Measurements from ENCODE around the gene SLC34A1.
"Not testable (repeated sequence)": the region's sequence is repeated elsewhere in the genome, so short reads cannot be mapped to it uniquely, and the experiment has no call there.

The SLC34A1 gene

GRCh38 chr5:177373806-177374205 is 10.4 kb upstream of the SLC34A1 start:
- Histone ChIP-seq H3K4me2 (no peak overlapping the region), H3K4me3 (no peak overlapping the region), H3K9me3 (no peaks in the 10 kb centered on the region), H3K27me3 (no peaks in the 10 kb centered on the region), H3K27ac (no peak overlapping the region), H3K36me3 (peaks cover 2% of the 10 kb centered on the region; the same call in 1 of the 2 replicates), H3K4me1 (peaks cover 58% of the 10 kb centered on the region), H4K20me1 (no peaks in the 10 kb centered on the region), H3K9ac (no peak overlapping the region)
- no peak for TF ChIP-seq Cebpa-rat (IDR thresholded peaks at IDR 0.05)

GRCh38 chr5:177374211-177374610 is 10.0 kb upstream of the SLC34A1 start:
- H3K4me1 ChIP-seq: peaks cover 54% of the 10 kb centered on the region
- H3K9ac ChIP-seq: no peak overlapping the region
- no peaks in the 10 kb centered on the region for H3K27me3 ChIP-seq
- no peak overlapping the region for H3K4me3 ChIP-seq
- H4K20me1 ChIP-seq: no peaks in the 10 kb centered on the region
- no peaks in the 10 kb centered on the region for H3K9me3 ChIP-seq
- no peak for TF ChIP-seq Cebpa-rat (IDR thresholded peaks at IDR 0.05)
- H3K4me2 ChIP-seq: no peak overlapping the region
- no peak overlapping the region for H3K27ac ChIP-seq
- no peaks in the 10 kb centered on the region; the same call in 1 of the 2 replicates for H3K36me3 ChIP-seq

- not testable (repeated sequence) for H3K9ac ChIP-seq, H3K4me3 ChIP-seq, H3K27me3 ChIP-seq, H3K36me3 ChIP-seq, H3K27ac ChIP-seq, H3K9me3 ChIP-seq, H4K20me1 ChIP-seq
- Histone ChIP-seq H3K4me2 (peak overlapping the region; percentile 5; the same call in 1 of the 2 replicates), H3K4me1 (peaks cover 52% of the 10 kb centered on the region)
Measured at GRCh38 chr5:177375516-177375915, 8.7 kb upstream of the SLC34A1 start.

- TF ChIP-seq Cebpa-rat (IDR thresholded peaks at IDR 0.05): no peak
- Histone ChIP-seq H3K9ac (no peak overlapping the region), H4K20me1 (no peaks in the 10 kb centered on the region), H3K4me1 (peaks cover 55% of the 10 kb centered on the region), H3K4me3 (no peak overlapping the region), H3K4me2 (peak overlapping the region; percentile 5; the same call in 1 of the 2 replicates), H3K27me3 (no peaks in the 10 kb centered on the region), H3K27ac (no peak overlapping the region), H3K36me3 (no peaks in the 10 kb centered on the region; the same call in 1 of the 2 replicates), H3K9me3 (no peaks in the 10 kb centered on the region)
Measured at GRCh38 chr5:177376107-177376506, 8.1 kb upstream of the SLC34A1 start.

DNA sequence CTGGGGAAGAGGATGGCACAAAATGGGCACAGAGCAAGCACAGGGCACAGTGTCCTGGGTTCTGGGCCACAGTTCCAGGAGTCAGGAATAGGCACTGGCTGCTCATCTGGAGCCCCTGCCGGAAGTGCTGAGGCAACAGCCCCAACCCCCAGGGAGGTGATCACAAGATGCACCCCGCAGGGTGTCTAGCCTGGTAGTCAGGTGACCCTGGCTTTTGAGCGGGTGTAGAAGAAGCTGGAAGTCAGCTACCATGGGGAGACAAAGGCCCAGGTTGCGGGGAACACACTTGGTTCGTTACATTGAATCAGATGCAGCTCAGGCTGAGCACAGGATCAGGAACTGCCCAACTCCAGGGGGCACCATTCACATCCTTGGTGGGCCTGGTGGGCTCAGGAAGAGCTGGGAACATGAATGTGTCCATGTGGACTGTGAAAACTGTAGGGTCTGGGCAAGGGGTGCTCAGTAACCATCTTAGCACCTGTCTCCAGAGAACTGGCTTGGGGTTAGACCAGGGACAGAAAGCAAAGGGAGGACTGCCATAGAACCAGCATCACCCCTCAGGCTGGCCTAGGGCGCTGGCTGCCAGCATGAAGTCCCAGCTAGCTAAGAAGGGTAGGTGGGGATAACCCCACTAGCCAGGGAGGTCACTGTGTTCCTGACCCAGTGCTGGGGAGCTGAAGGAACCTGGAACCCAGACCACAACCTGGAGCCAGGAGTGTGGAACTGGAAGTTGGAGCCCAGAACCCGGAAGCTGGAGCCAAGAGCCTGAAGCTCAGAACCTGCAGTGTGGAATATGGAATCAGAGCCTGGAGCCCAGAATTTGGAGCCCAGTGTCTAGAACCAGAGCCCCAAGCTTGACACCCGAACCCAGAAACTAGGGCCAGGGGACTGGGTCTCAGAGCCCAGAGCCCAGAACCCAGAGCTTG is 6.1 kb upstream of the SLC34A1 start:
- Histone ChIP-seq H3K27ac (no peak overlapping the region), H3K4me2 (no peak overlapping the region), H3K4me1 (peaks cover 55% of the 10 kb centered on the region), H3K9me3 (no peaks in the 10 kb centered on the region), H3K4me3 (no peak overlapping the region), H3K9ac (no peak overlapping the region), H4K20me1 (no peaks in the 10 kb centered on the region), H3K27me3 (no peaks in the 10 kb centered on the region), H3K36me3 (no peaks in the 10 kb centered on the region; the same call in 1 of the 2 replicates)
- TF ChIP-seq Cebpa-rat (IDR thresholded peaks at IDR 0.05): no peak

- Histone ChIP-seq H3K4me3 (no peak overlapping the region), H3K27me3 (no peaks in the 10 kb centered on the region), H4K20me1 (no peaks in the 10 kb centered on the region), H3K36me3 (no peaks in the 10 kb centered on the region), H3K4me1 (peaks cover 56% of the 10 kb centered on the region), H3K9me3 (no peaks in the 10 kb centered on the region), H3K9ac (no peak overlapping the region), H3K4me2 (no peak overlapping the region), H3K27ac (no peak overlapping the region; the same call in 1 of the 2 replicates)
- TF ChIP-seq Cebpa-rat (IDR thresholded peaks at IDR 0.05): no peak
Measured at GRCh38 chr5:177378884-177379883, 5.0 kb upstream of the SLC34A1 start.

DNA sequence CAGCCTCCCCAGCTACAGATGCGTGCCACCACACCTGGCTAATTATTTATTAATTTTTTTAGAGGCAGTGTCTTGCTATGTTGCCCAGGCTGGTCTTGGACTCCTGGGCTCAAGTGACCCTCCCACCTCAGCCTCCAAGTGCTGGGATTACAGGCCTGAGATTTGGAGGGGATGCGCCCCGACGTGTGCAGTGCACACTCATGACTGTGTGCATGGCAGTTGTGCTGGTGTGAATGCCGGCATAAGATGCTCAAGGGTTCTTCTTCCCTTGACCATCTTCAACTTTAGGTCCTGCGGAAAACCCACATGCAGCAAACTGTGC is 3.5 kb upstream of the SLC34A1 start:
- H3K4me1 ChIP-seq: peaks cover 59% of the 10 kb centered on the region
- no peaks in the 10 kb centered on the region for H3K9me3 ChIP-seq
- no peak for TF ChIP-seq Cebpa-rat (IDR thresholded peaks at IDR 0.05)
- H3K9ac ChIP-seq: no peak overlapping the region
- no peaks in the 10 kb centered on the region for H3K27me3 ChIP-seq
- no peak overlapping the region for H3K4me3 ChIP-seq
- no peak overlapping the region for H3K4me2 ChIP-seq
- no peak overlapping the region for H3K27ac ChIP-seq
- H4K20me1 ChIP-seq: no peaks in the 10 kb centered on the region
- no peaks in the 10 kb centered on the region for H3K36me3 ChIP-seq

DNA sequence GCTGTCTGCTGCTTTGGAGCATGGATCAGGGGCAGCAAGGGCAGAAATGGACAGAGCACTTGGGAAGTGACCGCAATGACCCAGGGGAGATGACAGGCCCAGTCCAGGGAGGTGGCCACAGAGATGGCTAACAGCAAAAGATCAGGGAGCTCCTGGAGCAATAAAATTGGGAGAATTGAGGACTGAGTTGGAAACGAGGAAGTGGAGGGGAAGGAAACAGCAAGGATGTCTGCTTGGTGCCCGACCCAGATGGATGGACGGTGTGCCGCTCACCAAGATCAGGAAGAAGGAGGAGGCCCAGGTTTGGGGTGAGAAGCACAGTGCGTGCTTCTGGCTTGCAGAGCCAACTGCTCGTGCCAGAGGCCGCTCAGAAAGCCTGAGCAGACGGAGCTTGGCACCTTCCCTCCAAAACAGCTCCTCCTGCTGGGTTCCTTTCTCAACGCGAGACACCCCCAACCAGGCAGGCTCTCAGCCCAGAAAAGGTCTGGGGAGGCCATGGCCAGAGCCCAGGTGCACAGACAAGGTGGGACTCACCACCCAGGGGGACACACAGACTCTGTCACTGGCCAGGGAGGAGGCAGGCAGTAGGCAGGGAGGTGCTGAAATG is 1.7 kb upstream of the SLC34A1 start:
- Histone ChIP-seq H3K27me3 (no peaks in the 10 kb centered on the region), H4K20me1 (no peaks in the 10 kb centered on the region), H3K4me3 (no peak overlapping the region), H3K36me3 (no peaks in the 10 kb centered on the region), H3K4me2 (peak overlapping the region; percentile 46), H3K27ac (no peak overlapping the region), H3K9ac (no peak overlapping the region), H3K9me3 (no peaks in the 10 kb centered on the region), H3K4me1 (peaks cover 63% of the 10 kb centered on the region)
- no peak for TF ChIP-seq Cebpa-rat (IDR thresholded peaks at IDR 0.05)

DNA sequence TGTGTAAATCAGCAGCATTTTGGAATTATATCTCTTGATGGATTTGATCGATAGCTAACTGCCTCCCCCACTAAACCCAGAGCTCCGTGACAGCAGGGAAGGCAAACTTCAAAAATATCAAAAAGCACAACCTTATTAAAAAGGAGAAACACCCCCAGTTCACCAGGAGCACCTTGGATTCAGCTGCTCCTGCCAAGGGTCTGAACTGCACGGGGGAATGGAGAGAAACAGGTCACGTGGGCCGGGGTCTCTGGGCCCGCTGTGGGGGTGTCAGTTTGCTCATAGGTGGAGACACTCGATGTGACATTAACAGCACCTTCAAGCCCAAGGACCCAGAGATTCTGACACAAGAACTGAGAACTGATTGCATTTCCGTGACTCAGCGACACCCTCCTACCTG is 1.1 kb upstream of the SLC34A1 start:
- peak overlapping the region; percentile 46 for H3K4me2 ChIP-seq

More for the DNA sequence above, 1.1 kb upstream of the SLC34A1 start:
- Histone ChIP-seq H3K9me3 (no peaks in the 10 kb centered on the region), H3K27ac (no peak overlapping the region), H3K4me3 (no peak overlapping the region), H3K4me1 (peaks cover 70% of the 10 kb centered on the region), H3K9ac (no peak overlapping the region), H3K27me3 (no peaks in the 10 kb centered on the region), H4K20me1 (no peaks in the 10 kb centered on the region), H3K36me3 (no peaks in the 10 kb centered on the region)
- TF ChIP-seq Cebpa-rat (IDR thresholded peaks at IDR 0.05): no peak
